SH-SY5Y (cell line): ENCODE results near the gene LAMA5.

Experiments used
- GATA2 ChIP-seq: IDR thresholded peaks from 2 replicates; pipeline ENCODE4 v1.6.1; 2011; ENCODE audit warnings: mild to moderate bottlenecking, low read depth, low read length
- GATA3 ChIP-seq: IDR thresholded peaks from 2 replicates; pipeline ENCODE4 v1.6.1; 2011; ENCODE audit warnings: low read depth, mild to moderate bottlenecking, low read length, moderate library complexity

LAMA5 gene

DNA sequence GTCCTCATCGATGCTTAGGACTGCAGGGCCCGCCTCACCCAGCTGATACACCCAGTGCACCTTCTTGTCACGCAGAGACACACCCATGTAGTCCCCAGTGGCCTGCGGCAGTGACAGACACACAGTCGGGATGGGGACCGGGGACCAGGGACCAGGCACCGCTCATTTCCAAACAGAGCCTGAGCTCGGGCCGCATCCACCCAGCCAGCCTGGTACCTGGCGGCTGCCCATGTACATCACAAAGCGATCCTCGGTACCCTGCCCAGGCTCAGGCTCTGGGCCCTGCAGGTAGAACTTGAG, 52.8 kb downstream of the LAMA5 start:
- TF ChIP-seq GATA2 (no peak), GATA3 (no peak)

GRCh38 chr20:62313460-62314338, 53.4 kb downstream of the LAMA5 start:
- TF ChIP-seq GATA2 (no peak), GATA3 (no peak)

GRCh38 chr20:62313021-62313420, 54.1 kb downstream of the LAMA5 start:
- TF ChIP-seq GATA3: no peak
- no peak for TF ChIP-seq GATA2

DNA sequence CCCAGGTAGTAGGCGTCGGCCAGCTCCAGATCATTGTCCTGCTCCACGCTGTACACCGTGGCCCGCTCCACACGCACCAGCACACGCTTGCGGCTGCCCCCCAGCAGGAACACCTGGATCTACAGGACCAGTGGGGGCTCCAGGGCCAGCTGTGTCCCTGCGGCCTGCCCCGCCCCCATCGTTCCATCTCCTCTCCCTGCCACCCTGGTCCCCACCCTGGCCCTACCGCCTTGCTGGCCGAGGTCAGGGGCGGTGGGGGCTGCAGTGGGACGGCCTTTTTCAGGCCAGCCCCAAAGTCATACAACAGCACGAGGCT, 54.5 kb downstream of the LAMA5 start:
- no peak for TF ChIP-seq GATA2

- TF ChIP-seq GATA2: no peak
Measured at GRCh38 chr20:62311832-62312661, 55.1 kb downstream of the LAMA5 start.

DNA sequence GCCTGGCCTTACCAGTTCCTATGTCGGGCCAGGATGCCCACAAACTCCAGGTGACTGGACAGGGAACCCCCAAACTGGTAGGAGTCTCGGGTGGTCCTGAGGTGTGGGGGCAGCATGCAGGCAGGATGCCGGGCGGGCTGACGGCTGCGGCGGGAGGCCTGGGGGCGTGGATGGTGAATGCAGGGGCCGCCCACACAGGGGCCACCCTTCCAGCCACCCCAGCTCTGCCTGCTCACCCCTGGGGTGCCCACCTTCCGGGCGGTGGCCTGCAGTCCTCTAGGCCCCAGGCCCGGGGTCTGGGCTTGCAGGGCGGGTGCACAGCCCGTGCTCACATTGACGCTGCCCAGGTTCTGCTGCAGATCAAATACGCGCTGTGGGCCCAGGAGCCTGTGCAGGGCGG, 56.0 kb downstream of the LAMA5 start:
- TF ChIP-seq GATA3 (no peak), GATA2 (no peak)

GRCh38 chr20:62310757-62311121, 56.4 kb downstream of the LAMA5 start:
- TF ChIP-seq GATA3 (no peak), GATA2 (no peak)

DNA sequence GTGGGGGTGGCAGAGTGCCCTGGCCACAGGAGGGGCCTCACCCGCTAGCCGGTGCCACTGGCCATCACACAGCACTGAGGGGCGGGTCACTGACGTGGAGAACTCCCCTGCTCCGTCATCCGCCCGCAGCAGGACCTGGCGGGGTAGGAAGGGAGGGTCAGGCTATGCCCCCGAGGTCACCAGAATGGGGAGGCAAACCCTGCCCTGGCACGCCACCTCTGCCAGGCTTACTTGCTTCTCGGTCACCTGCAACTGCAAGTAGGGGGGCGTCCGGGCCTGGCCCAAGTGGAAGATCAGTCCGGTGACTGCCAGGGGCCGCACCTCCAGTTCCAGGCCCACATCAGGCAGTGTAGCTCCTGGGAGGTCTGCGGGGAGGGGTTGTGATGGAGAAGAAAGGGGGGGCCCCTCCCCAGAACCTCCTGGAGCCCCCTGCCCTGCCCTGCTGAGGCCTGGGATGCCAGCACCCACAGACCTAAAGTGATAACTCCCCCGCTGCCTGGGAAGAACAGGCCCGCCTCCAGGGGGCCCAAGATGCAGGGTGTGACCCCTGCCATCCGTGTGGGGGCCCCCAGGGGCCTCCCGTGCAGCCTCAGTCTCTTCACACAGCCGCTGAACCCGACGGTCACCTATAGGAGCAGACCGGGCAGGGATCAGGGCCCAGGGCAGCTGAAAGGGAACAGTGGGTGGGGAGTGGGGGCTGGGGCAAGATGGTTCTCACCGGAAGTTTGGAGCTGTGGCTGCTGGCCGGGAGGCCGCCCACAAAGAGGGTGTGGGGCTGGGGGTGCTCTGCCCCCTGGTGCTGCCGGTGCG, 57.0 kb downstream of the LAMA5 start:
- TF ChIP-seq GATA3 (no peak), GATA2 (no peak)

DNA sequence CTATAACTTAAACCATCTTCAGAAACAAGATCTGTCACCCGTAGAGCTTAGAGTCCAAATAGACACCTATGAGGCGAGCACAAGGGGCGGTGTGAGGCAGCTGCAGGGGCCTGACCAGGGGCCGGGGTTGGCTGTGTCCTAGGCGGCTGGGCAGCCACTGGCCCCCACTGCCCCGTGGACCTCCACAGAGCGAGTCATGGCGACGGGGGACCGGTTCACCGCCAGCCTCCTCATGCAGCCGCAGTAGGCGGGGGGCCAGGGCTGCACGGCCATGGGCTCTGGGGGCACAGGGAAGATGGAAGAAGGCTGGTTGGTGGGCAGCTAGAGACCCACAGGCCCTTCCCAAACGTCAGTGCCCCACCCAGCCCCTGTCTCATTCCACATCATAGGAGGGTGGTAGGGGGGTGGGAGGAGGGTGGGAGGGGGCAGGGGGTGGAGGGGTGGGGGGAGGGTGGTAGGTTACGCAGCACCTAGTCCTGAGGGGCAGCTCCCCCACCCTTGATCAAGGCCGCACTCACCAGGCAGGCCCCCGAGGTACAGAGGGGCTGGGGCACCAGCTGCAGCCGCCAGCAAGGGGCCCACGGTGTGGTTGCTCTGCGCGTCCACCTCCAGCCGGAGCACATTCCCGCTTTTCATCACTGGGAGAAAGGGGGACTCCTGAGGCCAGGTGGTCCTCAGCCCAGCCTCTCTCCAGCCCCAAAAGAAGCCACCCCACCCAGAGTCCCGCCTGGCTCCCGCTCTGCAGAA, 57.7 kb downstream of the LAMA5 start:
- TF ChIP-seq GATA2: no peak
- no peak for TF ChIP-seq GATA3

DNA sequence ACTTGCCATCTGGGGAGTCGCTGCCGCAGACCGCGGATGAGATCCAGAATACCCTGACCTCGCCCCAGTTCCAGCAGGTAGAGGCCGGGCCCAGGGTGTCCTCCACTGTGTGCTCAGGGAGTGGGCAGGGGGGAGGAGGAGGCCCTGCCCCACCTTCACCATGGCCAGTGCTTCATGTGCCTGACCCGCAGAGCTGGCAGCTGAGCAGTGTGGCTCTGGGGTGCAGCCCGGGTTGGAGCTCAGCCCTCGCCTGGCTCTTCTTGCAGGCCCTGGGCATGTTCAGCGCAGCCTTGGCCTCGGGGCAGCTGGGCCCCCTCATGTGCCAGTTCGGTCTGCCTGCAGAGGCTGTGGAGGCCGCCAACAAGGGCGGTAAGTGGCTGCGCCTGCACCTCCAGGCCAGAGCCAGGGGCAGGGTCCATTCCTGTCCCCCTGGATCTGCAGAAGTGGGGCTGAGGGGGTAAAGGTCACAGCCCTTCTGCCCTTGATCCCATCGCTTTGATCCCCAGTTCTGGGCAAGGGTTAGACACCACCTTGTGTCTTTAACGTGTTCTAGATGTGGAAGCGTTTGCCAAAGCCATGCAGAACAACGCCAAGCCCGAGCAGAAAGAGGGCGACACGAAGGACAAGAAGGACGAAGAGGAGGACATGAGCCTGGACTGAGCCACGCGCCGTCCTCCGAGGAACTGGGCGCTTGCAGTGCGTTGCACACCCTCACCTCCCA, 58.9 kb downstream of the LAMA5 start:
- TF ChIP-seq GATA3 (no peak), GATA2 (no peak)

DNA sequence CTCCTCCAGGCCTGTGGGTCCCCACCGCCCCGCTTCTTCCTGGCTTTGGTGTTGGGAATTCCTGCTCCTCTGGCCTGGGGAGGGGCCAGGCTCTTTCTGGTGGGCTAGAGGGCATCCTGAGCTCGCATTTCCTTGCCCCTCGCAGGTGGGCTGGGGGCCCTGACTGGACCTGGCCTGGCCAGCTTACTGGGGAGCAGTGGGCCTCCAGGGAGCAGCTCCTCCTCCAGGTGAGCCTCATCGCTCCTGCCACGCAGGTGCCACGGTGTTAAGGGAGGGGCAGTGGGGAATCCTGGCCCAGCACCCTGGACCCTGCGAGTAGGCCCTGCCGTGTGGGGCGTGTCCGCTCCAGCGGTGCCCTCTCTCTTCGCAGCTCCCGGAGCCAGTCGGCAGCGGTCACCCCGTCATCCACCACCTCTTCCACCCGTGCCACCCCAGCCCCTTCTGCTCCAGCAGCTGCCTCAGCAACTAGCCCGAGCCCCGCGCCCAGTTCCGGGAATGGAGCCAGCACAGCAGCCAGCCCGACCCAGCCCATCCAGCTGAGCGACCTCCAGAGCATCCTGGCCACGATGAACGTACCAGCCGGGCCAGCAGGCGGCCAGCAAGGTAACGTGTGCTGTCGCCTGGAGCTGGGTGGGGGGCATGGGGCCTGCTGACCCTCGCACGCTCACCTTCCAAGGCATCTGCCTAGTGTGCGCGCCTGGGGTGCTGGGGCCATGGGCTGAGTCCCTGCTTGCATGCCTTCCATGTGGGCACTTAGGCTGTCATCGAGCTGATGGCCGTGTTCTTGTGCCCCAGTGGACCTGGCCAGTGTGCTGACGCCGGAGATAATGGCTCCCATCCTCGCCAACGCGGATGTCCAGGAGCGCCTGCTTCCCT, 59.6 kb downstream of the LAMA5 start:
- TF ChIP-seq GATA3 (no peak), GATA2 (no peak)

DNA sequence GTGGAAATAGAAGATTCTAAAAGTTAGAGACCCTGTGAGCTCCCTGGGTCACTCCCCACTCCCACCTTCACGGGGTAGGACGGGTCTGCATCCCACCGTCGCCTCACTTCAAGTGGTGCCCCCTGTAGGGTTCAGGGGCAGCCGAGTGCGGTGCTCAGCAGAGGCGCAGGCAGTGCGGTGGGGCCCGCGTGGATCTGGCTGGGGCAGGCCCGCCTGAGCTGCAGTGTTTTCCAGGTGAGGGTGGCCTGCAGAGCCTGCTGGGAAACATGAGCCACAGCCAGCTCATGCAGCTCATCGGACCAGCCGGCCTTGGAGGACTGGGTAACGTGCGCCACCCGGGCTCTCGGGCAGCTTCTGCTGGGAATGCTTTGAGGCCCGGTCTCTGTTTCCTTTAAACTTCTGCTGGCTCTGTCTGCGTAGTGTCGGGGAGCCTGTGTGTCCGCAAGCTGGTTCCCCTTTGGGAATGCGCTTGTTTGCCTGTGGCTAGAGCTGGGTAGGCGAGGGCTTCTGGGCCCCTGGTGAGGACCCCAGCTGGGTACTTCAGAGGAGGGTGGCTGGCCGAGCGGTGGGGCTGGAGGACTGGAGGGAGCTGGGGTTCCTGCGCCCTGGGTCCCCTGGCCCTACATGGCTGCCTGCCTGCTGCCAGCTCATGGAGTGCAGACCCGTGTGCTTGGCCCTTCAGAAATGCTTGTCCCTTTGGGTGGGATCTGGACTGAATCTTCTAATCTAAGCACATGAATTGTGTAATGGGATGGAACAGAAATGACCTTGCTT, 60.5 kb downstream of the LAMA5 start:
- TF ChIP-seq GATA2 (no peak), GATA3 (no peak)
